ENCODE results near the gene TMEM260.
"Not testable (repeated sequence)": the region's sequence is repeated elsewhere in the genome, so short reads cannot be mapped to it uniquely, and the experiment has no call there.

Gene TMEM260

GRCh38 chr14:56659964-56660551 is 80.5 kb downstream of the TMEM260 start:
- Histone ChIP-seq H3K9me3 (no peaks in the 10 kb centered on the region), H3K4me1 (no peaks in the 10 kb centered on the region), H3K36me3 (no peaks in the 10 kb centered on the region), H3K4me3 (ENCODE audit: low read depth, low read length) (no peak overlapping the region), H3K27me3 (peaks cover 39% of the 10 kb centered on the region)
- peak; percentile 79 for TF ChIP-seq CTCF (IDR thresholded peaks at IDR 0.05; ENCODE audit: low read depth, low read length)
- DNase-seq: no peak

GRCh38 chr14:56660677-56661389 is 81.2 kb downstream of the TMEM260 start:
- TF ChIP-seq CTCF (IDR thresholded peaks at IDR 0.05; ENCODE audit: low read depth, low read length): no peak
- Histone ChIP-seq H3K36me3 (no peaks in the 10 kb centered on the region), H3K9me3 (no peaks in the 10 kb centered on the region), H3K4me3 (ENCODE audit: low read depth, low read length) (no peak overlapping the region), H3K27me3 (peaks cover 39% of the 10 kb centered on the region), H3K4me1 (no peaks in the 10 kb centered on the region)
- no peak for DNase-seq

GRCh38 chr14:56661478-56661877 is 81.9 kb downstream of the TMEM260 start:
- H3K27me3 ChIP-seq: peaks cover 39% of the 10 kb centered on the region
- no peak for DNase-seq
- no peak overlapping the region for H3K4me3 ChIP-seq (ENCODE audit: low read depth, low read length)
- no peaks in the 10 kb centered on the region for H3K9me3 ChIP-seq
- no peaks in the 10 kb centered on the region for H3K4me1 ChIP-seq
- no peak for TF ChIP-seq CTCF (IDR thresholded peaks at IDR 0.05; ENCODE audit: low read depth, low read length)
- H3K36me3 ChIP-seq: no peaks in the 10 kb centered on the region

- H3K9me3 ChIP-seq: no peaks in the 10 kb centered on the region
- H3K27me3 ChIP-seq: peaks cover 26% of the 10 kb centered on the region
- no peak for DNase-seq
- no peaks in the 10 kb centered on the region for H3K4me1 ChIP-seq
- TF ChIP-seq CTCF (IDR thresholded peaks at IDR 0.05; ENCODE audit: low read depth, low read length): no peak
- no peak overlapping the region for H3K4me3 ChIP-seq (ENCODE audit: low read depth, low read length)
- no peaks in the 10 kb centered on the region for H3K36me3 ChIP-seq
These were observed 85.3 kb downstream of the TMEM260 start for GRCh38 chr14:56664811-56665421.

GRCh38 chr14:56666294-56666693 is 86.7 kb downstream of the TMEM260 start:
- Histone ChIP-seq H3K9me3 (no peaks in the 10 kb centered on the region), H3K4me1 (no peaks in the 10 kb centered on the region), H3K36me3 (no peaks in the 10 kb centered on the region), H3K4me3 (ENCODE audit: low read depth, low read length) (no peak overlapping the region), H3K27me3 (peaks cover 23% of the 10 kb centered on the region)
- DNase-seq: no peak
- no peak for TF ChIP-seq CTCF (IDR thresholded peaks at IDR 0.05; ENCODE audit: low read depth, low read length)

GRCh38 chr14:56666716-56667115 is 87.1 kb downstream of the TMEM260 start:
- Histone ChIP-seq H3K4me1 (no peaks in the 10 kb centered on the region), H3K4me3 (ENCODE audit: low read depth, low read length) (no peak overlapping the region), H3K9me3 (no peaks in the 10 kb centered on the region), H3K27me3 (peaks cover 21% of the 10 kb centered on the region), H3K36me3 (no peaks in the 10 kb centered on the region)
- no peak for TF ChIP-seq CTCF (IDR thresholded peaks at IDR 0.05; ENCODE audit: low read depth, low read length)
- no peak for DNase-seq

- H3K4me3 ChIP-seq (ENCODE audit: low read depth, low read length); H3K4me1 ChIP-seq; H3K9me3 ChIP-seq; H3K36me3 ChIP-seq; DNase-seq: not testable (repeated sequence)
- H3K27me3 ChIP-seq: peaks cover 15% of the 10 kb centered on the region
These were observed 87.7 kb downstream of the TMEM260 start for GRCh38 chr14:56667290-56667689.

Data from BE2C (cell line).